K562 (cell line): ENCODE measurements around the gene STX12. TPM values are rescaled to one million over a fixed set of nuclear protein-coding genes. Genes with fewer than 3 reads are reported as not detected.

Experiments
- JUN ChIP-seq, 2 experiments: sonication (generic) in 1 of 2; formaldehyde crosslinking in 1 of 2; IDR thresholded peaks; 2 replicates each; pipeline versions ENCODE4 v1.6.1 to v1.8.0; 2012 to 2022; ENCODE audit warnings: borderline replicate concordance in 2 of 2, mild to moderate bottlenecking in 2 of 2, improper control_type of control experiment in 1 of 2, low read depth in 1 of 2, low read length in 1 of 2, missing genetic modification reagents in 1 of 2
- SMC3 ChIP-seq: conservative IDR thresholded peaks from 2 replicates; pipeline ENCODE4 v1.6.1; 2011; ENCODE audit warnings: low read depth, low read length, improper control_type of control experiment; ENCODE audit not compliant: insufficient read depth
- THRAP3 ChIP-seq: fragments of 450-650 bp; IDR thresholded peaks from 2 replicates; pipeline ENCODE4 v1.6.1; 2016; ENCODE audit warnings: mild to moderate bottlenecking, inconsistent platforms, borderline replicate concordance
- ZSCAN29 ChIP-seq: fragments of 450-650 bp; IDR thresholded peaks from 2 replicates; pipeline ENCODE4 v1.6.1; 2017
- polyA plus RNA-seq, 8 experiments: library from polyadenylated mRNA; depleted of rRNA in 4 of 8; stranded (reverse) in 5 of 8; unstranded in 3 of 8; fragments of >200 nt; fragmentation: Nextera tagmentation in 2 of 8; fragmentation: Illumina TruSeq in 1 of 8; extraction: Ambion mirVana in 2 of 8; extraction: Trizol in 1 of 8; gene quantifications; 2 replicates each; pipeline versions ENCODE4 v1.2.1 to v1.2.3, GENCODE V29; 2011 to 2014; ENCODE audit warnings: inconsistent platforms in 1 of 8, missing spikeins in 1 of 8
- total RNA-seq, 7 experiments: library from RNA; depleted of rRNA in 6 of 7; stranded (reverse); fragments of >200 nt in 6 of 7; fragmentation: Illumina TruSeq in 2 of 7; extraction: Trizol in 2 of 7; gene quantifications; 2 replicates each; pipeline versions ENCODE4 v1.2.1 to v1.2.3, GENCODE V29; 2011 to 2021; ENCODE audit warnings: low replicate concordance in 1 of 7
- TF ChIP-seq, protein P1 (sequence below), 2 experiments: fragments of 450-650 bp in 1 of 2; sonication (generic) in 1 of 2; formaldehyde crosslinking in 1 of 2; IDR thresholded peaks; 2 replicates each; pipeline versions ENCODE4 v1.7.1 to v1.9.0; 2016 to 2022; ENCODE audit warnings: inconsistent platforms in 1 of 2, mild to moderate bottlenecking in 1 of 2, missing genetic modification reagents in 1 of 2
- TF ChIP-seq, protein P2 (sequence below): sonication (generic); formaldehyde crosslinking; IDR thresholded peaks from 2 replicates; pipeline ENCODE4 v1.8.1; 2023; ENCODE audit warnings: mild to moderate bottlenecking, missing genetic modification reagents

The STX12 gene
- total and polyA plus RNA-seq, 9 of the 15 experiments (the other 6 are each of a cell fraction or from before 2014, with no cell fraction given), result 16.9 to 31.3 (median 25.7) TPM

DNA sequence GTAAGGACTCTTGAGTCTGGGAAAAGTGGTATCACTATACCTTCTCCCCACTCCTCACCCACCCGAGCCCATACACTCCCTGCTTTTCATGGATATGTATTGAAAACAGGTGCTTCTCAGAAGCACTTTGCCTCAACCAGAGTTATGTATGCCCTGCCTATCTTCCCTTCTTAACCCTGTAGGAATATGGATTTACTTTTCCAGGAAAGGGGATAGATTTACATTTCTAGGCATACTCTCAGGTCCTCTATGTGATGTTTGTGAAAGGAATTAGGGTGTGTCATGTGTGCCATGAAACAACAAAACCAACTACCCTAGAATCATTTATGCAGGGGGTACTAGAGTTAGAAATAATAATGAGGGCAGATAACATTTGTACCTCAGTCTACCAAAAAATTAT, 11.0 kb upstream of the STX12 start (continued):
- TF ChIP-seq, protein P1, sequence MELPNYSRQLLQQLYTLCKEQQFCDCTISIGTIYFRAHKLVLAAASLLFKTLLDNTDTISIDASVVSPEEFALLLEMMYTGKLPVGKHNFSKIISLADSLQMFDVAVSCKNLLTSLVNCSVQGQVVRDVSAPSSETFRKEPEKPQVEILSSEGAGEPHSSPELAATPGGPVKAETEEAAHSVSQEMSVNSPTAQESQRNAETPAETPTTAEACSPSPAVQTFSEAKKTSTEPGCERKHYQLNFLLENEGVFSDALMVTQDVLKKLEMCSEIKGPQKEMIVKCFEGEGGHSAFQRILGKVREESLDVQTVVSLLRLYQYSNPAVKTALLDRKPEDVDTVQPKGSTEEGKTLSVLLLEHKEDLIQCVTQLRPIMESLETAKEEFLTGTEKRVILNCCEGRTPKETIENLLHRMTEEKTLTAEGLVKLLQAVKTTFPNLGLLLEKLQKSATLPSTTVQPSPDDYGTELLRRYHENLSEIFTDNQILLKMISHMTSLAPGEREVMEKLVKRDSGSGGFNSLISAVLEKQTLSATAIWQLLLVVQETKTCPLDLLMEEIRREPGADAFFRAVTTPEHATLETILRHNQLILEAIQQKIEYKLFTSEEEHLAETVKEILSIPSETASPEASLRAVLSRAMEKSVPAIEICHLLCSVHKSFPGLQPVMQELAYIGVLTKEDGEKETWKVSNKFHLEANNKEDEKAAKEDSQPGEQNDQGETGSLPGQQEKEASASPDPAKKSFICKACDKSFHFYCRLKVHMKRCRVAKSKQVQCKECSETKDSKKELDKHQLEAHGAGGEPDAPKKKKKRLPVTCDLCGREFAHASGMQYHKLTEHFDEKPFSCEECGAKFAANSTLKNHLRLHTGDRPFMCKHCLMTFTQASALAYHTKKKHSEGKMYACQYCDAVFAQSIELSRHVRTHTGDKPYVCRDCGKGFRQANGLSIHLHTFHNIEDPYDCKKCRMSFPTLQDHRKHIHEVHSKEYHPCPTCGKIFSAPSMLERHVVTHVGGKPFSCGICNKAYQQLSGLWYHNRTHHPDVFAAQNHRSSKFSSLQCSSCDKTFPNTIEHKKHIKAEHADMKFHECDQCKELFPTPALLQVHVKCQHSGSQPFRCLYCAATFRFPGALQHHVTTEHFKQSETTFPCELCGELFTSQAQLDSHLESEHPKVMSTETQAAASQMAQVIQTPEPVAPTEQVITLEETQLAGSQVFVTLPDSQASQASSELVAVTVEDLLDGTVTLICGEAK (IDR thresholded peaks at IDR 0.05), result no peak
- TF ChIP-seq, protein P1 (CRISPR knock-in tag; IDR thresholded peaks at IDR 0.05), result no peak
- TF ChIP-seq, protein P2, sequence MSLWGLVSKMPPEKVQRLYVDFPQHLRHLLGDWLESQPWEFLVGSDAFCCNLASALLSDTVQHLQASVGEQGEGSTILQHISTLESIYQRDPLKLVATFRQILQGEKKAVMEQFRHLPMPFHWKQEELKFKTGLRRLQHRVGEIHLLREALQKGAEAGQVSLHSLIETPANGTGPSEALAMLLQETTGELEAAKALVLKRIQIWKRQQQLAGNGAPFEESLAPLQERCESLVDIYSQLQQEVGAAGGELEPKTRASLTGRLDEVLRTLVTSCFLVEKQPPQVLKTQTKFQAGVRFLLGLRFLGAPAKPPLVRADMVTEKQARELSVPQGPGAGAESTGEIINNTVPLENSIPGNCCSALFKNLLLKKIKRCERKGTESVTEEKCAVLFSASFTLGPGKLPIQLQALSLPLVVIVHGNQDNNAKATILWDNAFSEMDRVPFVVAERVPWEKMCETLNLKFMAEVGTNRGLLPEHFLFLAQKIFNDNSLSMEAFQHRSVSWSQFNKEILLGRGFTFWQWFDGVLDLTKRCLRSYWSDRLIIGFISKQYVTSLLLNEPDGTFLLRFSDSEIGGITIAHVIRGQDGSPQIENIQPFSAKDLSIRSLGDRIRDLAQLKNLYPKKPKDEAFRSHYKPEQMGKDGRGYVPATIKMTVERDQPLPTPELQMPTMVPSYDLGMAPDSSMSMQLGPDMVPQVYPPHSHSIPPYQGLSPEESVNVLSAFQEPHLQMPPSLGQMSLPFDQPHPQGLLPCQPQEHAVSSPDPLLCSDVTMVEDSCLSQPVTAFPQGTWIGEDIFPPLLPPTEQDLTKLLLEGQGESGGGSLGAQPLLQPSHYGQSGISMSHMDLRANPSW (CRISPR knock-in tag), result no peak
- TF ChIP-seq SMC3 (no peak), ZSCAN29 (no peak), JUN (IDR thresholded peaks at IDR 0.05; ENCODE audit: borderline replicate concordance, low read depth, low read length) (no peak), JUN (CRISPR knock-in tag; IDR thresholded peaks at IDR 0.05; ENCODE audit: borderline replicate concordance) (no peak), THRAP3 (no peak)
